Activated CD8-positive, alpha-beta memory T cell treated with anti-CD3 and anti-CD28 coated beads, Interleukin-2, amount 10 ng/mL, durations not matched to agents 7 days and 5 days (primary cell): Measurements from ENCODE around the gene FAM217B. TPM values are rescaled to one million over a fixed set of nuclear protein-coding genes. Genes with fewer than 3 reads are reported as not detected.
"Not testable (repeated sequence)": the region's sequence is repeated elsewhere in the genome, so short reads cannot be mapped to it uniquely, and the experiment has no call there.

Experiments used
- ATAC-seq: fragments of 150-1000 bp; cut with Tn5 transposase; one replicate; pipeline ENCODE4 v1.10.0; 2021; ENCODE audit warnings: moderate library complexity
- CTCF ChIA-PET: fragments of 350-600 bp; sonication (Branson Sonifier 250); formaldehyde crosslinking; loops from one replicate; lab custom pipeline; 2021; ENCODE audit warnings: antibody characterized with exemption; lab: Charles Lee
- DNase-seq: peaks from one replicate; pipeline ENCODE4 v3.0.0-alpha.2; 2020
- H3K27ac Mint-ChIP-seq: one replicate; pipeline ENCODE4 v1.8.0; 2021; ENCODE audit warnings: mild to moderate bottlenecking, mixed read lengths
- H3K27me3 Mint-ChIP-seq: one replicate; pipeline ENCODE4 v1.8.0; 2021; ENCODE audit warnings: mixed read lengths
- H3K36me3 Mint-ChIP-seq: one replicate; pipeline ENCODE4 v1.8.0; 2021; ENCODE audit warnings: mild to moderate bottlenecking, mixed read lengths
- H3K4me1 Mint-ChIP-seq: one replicate; pipeline ENCODE4 v1.8.0; 2021; ENCODE audit warnings: mixed read lengths
- H3K4me3 Mint-ChIP-seq: one replicate; pipeline ENCODE4 v1.8.0; 2021; ENCODE audit warnings: mild to moderate bottlenecking, moderate library complexity, mixed read lengths
- H3K9me3 Mint-ChIP-seq: one replicate; pipeline ENCODE4 v1.8.0; 2022; ENCODE audit warnings: low read depth, mixed read lengths
- total RNA-seq, 2 experiments: library from RNA; stranded (reverse); gene quantifications; one replicate each; pipeline ENCODE4 v1.2.3, GENCODE V29; 2021

The FAM217B gene
- total RNA-seq, 2 experiments from 2014 or later = 21.9 to 31.2 TPM

DNA sequence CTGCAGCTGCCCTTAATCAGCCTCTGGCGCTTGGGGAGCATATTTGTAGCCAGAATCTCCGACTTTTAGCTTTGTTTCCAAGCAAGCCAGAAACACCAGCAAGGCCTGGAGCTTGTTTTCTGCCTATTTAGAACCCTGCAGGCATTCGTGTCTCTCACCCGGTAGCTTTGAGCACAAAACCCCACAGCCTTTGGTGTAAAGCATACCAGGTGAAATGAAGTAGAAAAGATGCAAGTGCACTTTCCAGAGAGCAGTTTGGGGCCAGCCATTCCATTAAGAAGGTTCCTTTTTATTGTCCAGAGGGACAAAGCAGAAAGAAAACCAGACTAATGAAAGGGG, 736 bp downstream of the FAM217B start:
- Mint-ChIP-seq H3K4me1 (peaks cover 41% of the 10 kb centered on the region), H3K36me3 (peaks cover 21% of the 10 kb centered on the region), H3K4me3 (peak overlapping the region; percentile 99), H3K9me3 (no peaks in the 10 kb centered on the region), H3K27me3 (no peaks in the 10 kb centered on the region), H3K27ac (peak overlapping the region; percentile 99)
- DNase-seq = no peak
- ATAC-seq = no peak
- CTCF ChIA-PET = interaction anchor here (0.7 to 2.7 kb wide), 8 partner anchors 9 to 321 kb away, joined by 3 to 15 read pairs (median 6); no protein-coding TSS in a partner anchor

DNA sequence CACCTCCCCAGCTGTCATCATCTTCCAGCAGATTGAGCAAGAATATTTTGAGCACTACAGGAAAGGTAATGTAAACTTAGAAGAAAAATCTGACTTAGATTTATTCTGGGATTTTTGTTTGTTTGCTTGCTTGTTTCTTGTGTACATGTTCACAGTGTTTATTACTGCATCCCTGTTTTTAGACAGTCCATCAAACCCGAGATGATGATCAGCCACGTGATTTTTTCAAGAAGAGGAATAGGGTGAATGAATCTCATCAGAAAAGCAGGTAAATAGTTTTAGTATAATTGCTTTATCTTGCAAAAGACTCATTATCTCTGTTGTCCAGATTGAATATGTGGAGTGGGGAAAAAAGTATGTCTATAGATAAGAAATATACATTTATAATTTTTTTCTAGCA, 2.1 kb downstream of the FAM217B start:
- H3K36me3 Mint-ChIP-seq = peaks cover 21% of the 10 kb centered on the region
- no peak for DNase-seq
- H3K27ac Mint-ChIP-seq = no peak overlapping the region
- H3K9me3 Mint-ChIP-seq = no peaks in the 10 kb centered on the region
- no peaks in the 10 kb centered on the region for H3K27me3 Mint-ChIP-seq
- H3K4me1 Mint-ChIP-seq = peaks cover 37% of the 10 kb centered on the region
- no peak overlapping the region for H3K4me3 Mint-ChIP-seq
- CTCF ChIA-PET = interaction anchor here (1.2 to 2.7 kb wide), 3 partner anchors 7 to 116 kb away, joined by 3 to 15 read pairs (median 6); no protein-coding TSS in a partner anchor
- no peak for ATAC-seq

DNA sequence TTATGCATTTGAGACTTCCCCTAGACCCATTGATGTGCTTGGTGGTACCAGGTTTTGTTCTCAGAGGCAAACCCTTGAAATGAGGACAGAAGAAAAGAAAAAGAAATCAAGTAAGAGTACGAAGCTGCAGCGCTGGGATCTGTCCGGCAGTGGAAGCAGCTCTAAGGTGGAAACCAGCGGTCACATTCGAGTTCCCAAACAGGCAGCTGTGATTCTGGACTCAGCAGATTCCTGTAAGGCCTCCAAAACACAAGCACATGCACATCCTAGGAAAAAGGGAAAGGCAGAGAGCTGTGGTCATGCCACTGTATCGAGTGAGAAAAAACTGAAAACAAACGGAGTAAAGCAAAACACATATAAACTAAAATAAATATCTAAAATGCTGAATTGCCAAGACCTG, 4.5 kb downstream of the FAM217B start:
- no peaks in the 10 kb centered on the region for H3K27me3 Mint-ChIP-seq
- no peak for DNase-seq
- no peak overlapping the region for H3K27ac Mint-ChIP-seq
- no peaks in the 10 kb centered on the region for H3K9me3 Mint-ChIP-seq
- no peak overlapping the region for H3K4me3 Mint-ChIP-seq
- peaks cover 12% of the 10 kb centered on the region for H3K36me3 Mint-ChIP-seq
- no peak for ATAC-seq
- peaks cover 36% of the 10 kb centered on the region for H3K4me1 Mint-ChIP-seq
- CTCF ChIA-PET = interaction anchor here (1.5 to 3.5 kb wide), 2 partner anchors 11 to 112 kb away, joined by 3 to 14 read pairs; partner anchors contain the start of gene SYCP2

DNA sequence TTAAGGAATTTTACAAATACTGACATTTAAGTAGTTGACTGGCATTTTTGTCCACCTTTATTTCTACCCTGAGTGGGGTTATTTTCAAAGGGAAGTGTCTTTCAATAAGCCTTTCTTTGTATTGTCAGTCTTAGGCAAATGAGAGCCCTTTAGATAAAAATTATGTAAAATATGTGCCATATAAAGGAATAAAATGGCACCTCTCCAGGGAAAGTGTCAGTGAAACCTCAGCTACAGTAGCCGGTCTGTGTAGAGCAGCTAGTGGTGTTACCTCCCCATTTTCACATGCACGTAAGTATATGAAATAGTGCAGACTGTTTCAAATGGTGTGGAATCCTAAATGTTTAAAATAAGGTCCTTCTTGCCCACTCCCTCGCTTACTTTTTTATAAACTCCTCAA, 5.0 kb downstream of the FAM217B start:
- CTCF ChIA-PET = interaction anchor here (1.5 to 3.5 kb wide), 2 partner anchors 11 to 111 kb away, joined by 3 to 14 read pairs; partner anchors contain the start of gene SYCP2
- ATAC-seq = no peak
- Mint-ChIP-seq H3K27ac (no peak overlapping the region), H3K9me3 (no peaks in the 10 kb centered on the region), H3K36me3 (peaks cover 12% of the 10 kb centered on the region), H3K27me3 (no peaks in the 10 kb centered on the region), H3K4me1 (peaks cover 36% of the 10 kb centered on the region), H3K4me3 (no peak overlapping the region)
- no peak for DNase-seq

DNA sequence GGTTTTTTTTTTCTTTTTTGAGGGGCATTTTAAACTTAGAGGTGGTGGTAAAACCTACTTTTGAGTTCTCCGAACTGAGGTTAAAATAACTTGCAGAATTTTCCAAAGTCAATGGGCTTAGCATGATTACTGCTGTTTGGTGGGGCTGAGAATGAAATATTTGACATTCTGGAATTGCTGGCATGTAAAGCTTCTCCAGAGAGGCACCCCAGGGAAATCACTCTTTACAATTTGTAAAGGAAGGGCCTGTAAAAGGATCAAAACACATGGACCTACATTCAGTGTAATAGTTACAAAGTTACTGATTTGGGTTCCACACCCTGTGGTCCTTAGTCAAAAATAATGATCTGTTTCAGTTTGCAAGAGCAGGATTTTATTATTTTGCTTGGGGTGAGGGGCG, 5.5 kb downstream of the FAM217B start:
- Mint-ChIP-seq H3K9me3 (no peaks in the 10 kb centered on the region), H3K4me1 (peaks cover 36% of the 10 kb centered on the region), H3K36me3 (peaks cover 12% of the 10 kb centered on the region), H3K27me3 (no peaks in the 10 kb centered on the region), H3K4me3 (no peak overlapping the region), H3K27ac (no peak overlapping the region)
- DNase-seq = no peak
- ATAC-seq = no peak
- CTCF ChIA-PET = interaction anchor here (1.5 to 3.5 kb wide), 2 partner anchors 12 to 111 kb away, joined by 3 to 14 read pairs; partner anchors contain the start of gene SYCP2

DNA sequence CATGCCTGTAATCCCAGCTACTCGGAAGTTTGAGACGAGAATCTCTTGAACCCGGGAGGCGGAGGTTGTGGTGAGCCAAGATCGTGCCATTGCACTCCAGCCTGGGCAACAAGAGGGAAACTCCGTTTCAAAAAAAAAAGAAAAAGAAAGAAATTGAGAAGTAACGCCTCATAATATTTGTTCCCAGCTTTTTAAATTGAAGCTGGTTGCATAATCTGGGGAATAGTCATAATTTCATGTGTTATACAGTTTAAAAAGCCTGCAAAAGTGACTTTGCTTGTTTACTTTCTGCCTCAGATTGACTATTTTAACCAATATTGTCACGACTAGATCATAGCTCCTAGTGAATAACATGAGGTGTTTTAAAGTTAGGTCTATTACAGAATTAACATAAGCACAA, 7.2 kb downstream of the FAM217B start:
- Mint-ChIP-seq H3K36me3 (peaks cover 10% of the 10 kb centered on the region), H3K27me3 (no peaks in the 10 kb centered on the region)
- no peak for ATAC-seq

DNA sequence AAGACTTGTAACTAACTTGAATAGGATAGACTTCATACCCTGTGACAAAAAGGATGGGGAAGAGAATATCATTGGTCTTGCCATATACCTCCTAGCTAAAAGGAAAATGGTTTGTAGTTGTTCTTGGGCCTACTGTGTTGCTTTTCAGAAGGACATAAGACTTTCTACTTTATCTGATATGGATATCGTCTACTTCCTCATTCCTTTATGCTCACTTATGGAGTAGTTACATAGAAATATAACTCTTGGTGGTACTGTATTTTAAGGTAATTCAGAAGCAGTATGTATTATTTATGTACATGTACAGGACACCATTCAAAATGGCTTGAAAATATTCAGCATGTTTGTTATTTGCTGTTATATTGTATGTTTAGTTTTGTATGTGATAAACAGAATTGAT, 8.0 kb downstream of the FAM217B start:
- H3K4me3 Mint-ChIP-seq = no peak overlapping the region
- no peak for ATAC-seq
- peak overlapping the region; percentile 92 for H3K27ac Mint-ChIP-seq
- no peaks in the 10 kb centered on the region for H3K9me3 Mint-ChIP-seq
- no peaks in the 10 kb centered on the region for H3K27me3 Mint-ChIP-seq
- peaks cover 8% of the 10 kb centered on the region for H3K36me3 Mint-ChIP-seq
- CTCF ChIA-PET = interaction anchor here (0.8 to 3.3 kb wide), 9 partner anchors 7 to 315 kb away, joined by 3 to 20 read pairs (median 4); partner anchors contain the start of genes FAM217B and PPP1R3D
- peaks cover 21% of the 10 kb centered on the region for H3K4me1 Mint-ChIP-seq
- no peak for DNase-seq

More for the DNA sequence above, 7.2 kb downstream of the FAM217B start:
- H3K4me1 Mint-ChIP-seq = peaks cover 22% of the 10 kb centered on the region
- no peak overlapping the region for H3K27ac Mint-ChIP-seq
- no peak for DNase-seq
- CTCF ChIA-PET = interaction anchor here (0.7 to 1.5 kb wide), 4 partner anchors 8 to 102 kb away, joined by 3 to 4 read pairs (median 3); no protein-coding TSS in a partner anchor
- H3K4me3 Mint-ChIP-seq = no peak overlapping the region
- no peaks in the 10 kb centered on the region for H3K9me3 Mint-ChIP-seq

DNA sequence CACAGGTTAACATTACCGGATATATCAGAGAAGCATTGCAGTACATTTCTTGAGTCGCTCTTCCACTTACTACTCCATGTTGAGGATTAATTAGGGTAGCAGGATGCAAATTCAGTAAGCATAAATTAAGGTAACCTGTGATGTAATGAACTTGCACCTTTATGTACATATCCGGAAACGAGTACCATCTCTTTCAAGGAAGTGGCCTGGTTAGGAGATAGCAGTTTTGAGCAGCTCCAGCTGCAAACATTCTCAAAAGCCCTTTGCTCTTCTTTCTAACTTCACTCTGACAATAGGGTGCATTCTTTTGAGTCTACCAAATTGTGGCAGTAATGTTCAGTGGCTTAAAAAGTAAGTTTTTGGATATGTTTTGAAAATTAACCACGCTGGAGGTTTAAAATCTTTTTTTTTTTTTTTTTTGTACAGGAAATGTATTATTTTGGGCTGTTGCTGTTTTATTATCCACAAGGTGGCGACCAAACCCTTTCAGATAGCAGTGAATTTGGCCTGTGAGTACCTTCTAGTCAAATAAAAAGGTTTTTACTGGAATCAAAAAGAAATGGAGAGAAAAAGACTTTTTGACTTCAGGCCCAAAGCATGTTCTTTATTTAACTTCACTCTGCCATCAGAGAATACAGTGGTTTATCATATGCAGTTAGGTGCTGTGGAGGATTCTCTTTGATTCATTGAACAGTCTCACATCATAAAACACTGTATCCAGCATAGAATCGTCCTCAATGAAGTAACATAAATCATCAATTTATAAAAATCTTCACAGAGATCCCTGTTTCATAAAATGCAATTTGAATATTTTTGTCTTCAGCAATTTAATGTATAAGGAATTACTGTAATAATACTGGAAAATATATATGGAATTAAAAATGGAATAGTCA, 8.9 kb downstream of the FAM217B start:
- H3K4me3 Mint-ChIP-seq = peak overlapping the region; percentile 54
- CTCF ChIA-PET = interaction anchor here (0.7 to 3.3 kb wide), 13 partner anchors 8 to 314 kb away, joined by 3 to 20 read pairs (median 4); partner anchors contain the start of genes FAM217B, PPP1R3D and SYCP2
- peaks cover 21% of the 10 kb centered on the region for H3K4me1 Mint-ChIP-seq
- ATAC-seq (peak; percentile 85), DNase-seq (peak; percentile 59)
- H3K27ac Mint-ChIP-seq = peak overlapping the region; percentile 92
- no peaks in the 10 kb centered on the region for H3K27me3 Mint-ChIP-seq
- H3K9me3 Mint-ChIP-seq = no peaks in the 10 kb centered on the region
- peaks cover 8% of the 10 kb centered on the region for H3K36me3 Mint-ChIP-seq

DNA sequence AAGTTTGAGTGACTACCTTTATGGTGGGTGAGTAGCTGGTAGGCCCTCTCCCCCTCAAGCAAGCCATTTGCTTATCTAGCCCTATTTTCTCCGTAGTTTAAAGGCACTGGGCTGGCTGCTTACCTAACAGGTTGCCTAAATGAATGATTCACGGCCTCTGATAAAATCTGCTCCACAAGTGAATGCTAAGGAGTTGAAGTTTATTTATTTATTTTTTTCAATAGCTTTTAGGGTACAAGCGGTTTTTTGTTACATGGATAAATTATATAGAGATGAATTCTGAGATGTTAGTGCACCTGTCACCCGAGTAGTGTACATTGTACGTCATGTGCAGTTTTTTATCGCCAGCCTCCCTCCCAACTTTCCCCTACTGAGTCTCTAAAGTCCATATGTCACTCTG, 9.7 kb downstream of the FAM217B start:
- Mint-ChIP-seq H3K27ac (no peak overlapping the region), H3K36me3 (peaks cover 2% of the 10 kb centered on the region), H3K27me3 (no peaks in the 10 kb centered on the region), H3K4me3 (no peak overlapping the region), H3K9me3 (no peaks in the 10 kb centered on the region), H3K4me1 (peaks cover 21% of the 10 kb centered on the region)
- DNase-seq = no peak
- no peak for ATAC-seq
- CTCF ChIA-PET = interaction anchor here (0.9 to 3.3 kb wide), 4 partner anchors 9 to 313 kb away, joined by 3 to 20 read pairs (median 10); partner anchors contain the start of genes FAM217B, PPP1R3D and SYCP2

DNA sequence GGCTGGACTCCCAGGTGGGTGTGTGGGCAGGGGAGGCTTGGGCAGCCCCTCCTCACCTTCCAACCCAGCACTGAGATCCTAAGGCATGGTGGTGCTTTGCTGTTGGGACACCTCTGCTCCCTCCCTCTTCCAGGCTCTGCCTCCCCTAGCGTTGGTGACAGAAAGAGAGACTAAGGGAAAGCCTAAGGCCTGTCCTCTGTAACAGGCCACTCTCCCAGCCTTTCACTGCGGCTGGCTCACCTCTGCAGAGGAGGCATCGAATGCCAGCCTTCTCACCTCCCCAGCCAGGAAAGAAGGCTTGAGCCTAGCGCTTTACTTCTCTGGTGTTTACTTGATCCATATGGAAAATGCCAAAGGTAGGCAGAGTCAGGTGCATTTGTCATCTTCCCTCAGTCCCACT, 14.5 kb downstream of the FAM217B start:
- H3K4me1 Mint-ChIP-seq = no peaks in the 10 kb centered on the region
- no peak for DNase-seq
- H3K27ac Mint-ChIP-seq = no peak overlapping the region
- CTCF ChIA-PET = interaction anchor here (1.0 to 1.9 kb wide), 3 partner anchors 8 to 103 kb away, joined by 3 to 8 read pairs (median 3); no protein-coding TSS in a partner anchor
- H3K4me3 Mint-ChIP-seq = no peak overlapping the region
- no peak for ATAC-seq
- no peaks in the 10 kb centered on the region for H3K27me3 Mint-ChIP-seq
- H3K36me3 Mint-ChIP-seq = no peaks in the 10 kb centered on the region
- H3K9me3 Mint-ChIP-seq = no peaks in the 10 kb centered on the region

DNA sequence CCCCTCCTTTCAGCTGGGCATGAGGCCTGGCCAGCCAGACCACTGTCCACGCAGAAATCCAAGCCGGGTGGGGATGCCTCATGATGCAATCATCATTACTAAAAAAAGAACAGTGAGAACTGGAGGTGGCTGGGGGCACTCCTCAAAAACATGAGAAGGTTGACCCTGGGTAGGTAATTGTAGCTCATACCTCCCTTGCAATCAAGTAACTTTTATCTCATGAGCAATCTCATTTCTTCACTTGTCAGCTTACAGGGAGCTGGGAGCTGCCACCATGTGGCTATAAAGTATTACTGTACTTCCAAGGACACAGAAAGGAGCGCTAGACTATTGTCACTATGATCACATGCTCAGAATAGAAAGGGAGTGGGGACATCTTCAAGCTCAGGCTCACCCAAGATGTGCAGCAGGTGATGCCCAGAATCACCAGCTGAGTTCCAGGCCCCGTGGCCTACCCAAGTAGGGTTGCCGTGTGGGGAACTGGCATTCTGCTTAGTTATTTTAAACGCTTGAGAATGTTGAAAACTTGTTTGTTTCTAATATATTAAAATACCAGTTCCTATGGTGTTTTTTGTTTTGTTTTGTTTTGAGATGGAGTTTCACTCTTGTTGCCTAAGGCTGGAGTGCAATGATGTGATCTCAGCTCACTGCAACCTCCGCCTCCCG, 15.1 kb downstream of the FAM217B start:
- CTCF ChIA-PET = interaction anchor here (1.0 to 1.9 kb wide), 3 partner anchors 8 to 102 kb away, joined by 3 to 8 read pairs (median 3); no protein-coding TSS in a partner anchor
- DNase-seq = no peak
- Mint-ChIP-seq H3K9me3 (no peaks in the 10 kb centered on the region), H3K36me3 (no peaks in the 10 kb centered on the region), H3K4me1 (no peaks in the 10 kb centered on the region), H3K4me3 (no peak overlapping the region), H3K27me3 (no peaks in the 10 kb centered on the region), H3K27ac (no peak overlapping the region)
- peak; percentile 30 for ATAC-seq

DNA sequence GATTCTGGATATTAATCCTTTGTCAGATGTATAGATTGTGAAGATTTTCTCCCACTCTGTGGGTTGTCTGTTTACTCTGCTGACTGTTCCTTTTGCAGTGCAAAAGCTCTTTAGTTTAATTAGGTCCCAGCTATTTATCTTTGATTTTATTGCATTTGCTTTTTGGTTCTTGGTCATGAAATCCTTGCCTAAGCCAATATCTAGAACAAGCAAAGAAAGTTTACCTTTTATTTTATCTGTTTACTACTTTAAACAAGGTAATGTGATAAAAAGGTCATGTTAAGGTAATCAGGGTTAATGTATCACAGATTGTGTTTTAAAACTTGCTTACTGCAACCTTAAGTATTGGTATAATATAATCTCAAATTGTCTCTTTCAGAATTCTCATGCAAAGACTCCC, 17.4 kb downstream of the FAM217B start:
- not testable (repeated sequence) for DNase-seq, H3K4me3 Mint-ChIP-seq, H3K9me3 Mint-ChIP-seq, H3K4me1 Mint-ChIP-seq, H3K36me3 Mint-ChIP-seq, ATAC-seq, H3K27me3 Mint-ChIP-seq, H3K27ac Mint-ChIP-seq
- CTCF ChIA-PET = interaction anchor here (1.5 kb wide), 1 partner anchor 1271 kb away, joined by 4 read pairs; no protein-coding TSS in a partner anchor

DNA sequence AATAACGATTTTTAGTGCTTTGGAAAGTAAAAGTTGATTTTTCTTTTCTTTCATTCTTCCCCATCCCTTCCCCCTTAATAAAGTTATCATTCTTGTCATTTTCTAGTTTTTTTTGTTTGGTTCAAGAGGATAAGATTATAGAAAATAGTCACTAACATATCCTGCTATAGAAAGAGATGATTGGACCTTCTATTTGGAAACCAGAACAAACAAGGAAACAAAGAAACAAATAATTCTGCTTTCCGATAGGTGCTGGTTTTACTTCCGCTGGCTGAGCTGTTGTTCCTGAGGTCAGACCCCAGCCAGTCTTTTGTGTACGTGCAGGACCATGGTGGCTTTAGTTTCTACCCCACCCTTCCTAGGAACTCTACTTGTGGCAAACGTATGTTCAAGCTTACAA, 17.9 kb downstream of the FAM217B start, which contains the start of gene CDH26:
TSS of gene CDH26 (plus strand) at position 301 of the 400 bp plus-strand sequence. CDS start 304 bp downstream, outside the sequence.
- no peak for ATAC-seq
- no peaks in the 10 kb centered on the region for H3K4me1 Mint-ChIP-seq
- H3K27ac Mint-ChIP-seq = no peak within 1 kb of the TSS
- DNase-seq = no peak
- H3K27me3 Mint-ChIP-seq = no peaks in the 10 kb centered on the region
- CTCF ChIA-PET = interaction anchor here (1.5 kb wide), 1 partner anchor 1271 kb away, joined by 4 read pairs; no protein-coding TSS in a partner anchor
- H3K9me3 Mint-ChIP-seq = no peaks in the 10 kb centered on the region
- no peak within 1 kb of the TSS for H3K4me3 Mint-ChIP-seq
- no peaks in the 10 kb centered on the region for H3K36me3 Mint-ChIP-seq
